HEK293 (cell line): ENCODE measurements around the gene CADM1.

Experiments used
- CTCF ChIA-PET: fragments of 350-600 bp; formaldehyde crosslinking; extraction: SDS; loops from one replicate; lab custom pipeline; 2021; ENCODE audit warnings: antibody characterized with exemption; lab: Yijun Ruan, JAX
- POLR2A ChIA-PET: fragments of 300-600 bp; formaldehyde crosslinking; extraction: SDS; loops from one replicate; lab custom pipeline; 2020; ENCODE audit warnings: antibody characterized with exemption, inconsistent platforms; lab: Yijun Ruan, JAX
- H3K27ac ChIP-seq: fragments of 200-500 bp; sonication (Bioruptor generic); 2 replicates; pipeline ENCODE4 v1.5.1; 2014; ENCODE audit warnings: low read depth, low read length, control low read depth, inconsistent platforms; ENCODE audit errors: extremely low read depth
- H3K36me3 ChIP-seq, 2 experiments: fragments of 200-500 bp in 1 of 2; sonication (Bioruptor generic) in 1 of 2; 1 replicate in 1 of 2; 2 replicates in 1 of 2; pipeline ENCODE4 v1.5.1; 2014 to 2017; ENCODE audit warnings: inconsistent platforms in 2 of 2, low read length in 2 of 2; ENCODE audit not compliant: control insufficient read depth in 2 of 2, insufficient read depth in 1 of 2
- H3K4me1 ChIP-seq: fragments of 200-500 bp; sonication (Bioruptor generic); 2 replicates; pipeline ENCODE4 v1.5.1; 2014; ENCODE audit warnings: mild to moderate bottlenecking, low read length, inconsistent platforms; ENCODE audit not compliant: control insufficient read depth, insufficient read depth
- H3K4me3 ChIP-seq: 2 replicates; pipeline ENCODE4 v1.5.1; 2011; ENCODE audit warnings: low read depth, mild to moderate bottlenecking, control low read depth, low read length, moderate library complexity
- H3K9me3 ChIP-seq: fragments of 200-500 bp; sonication (Bioruptor generic); 2 replicates; pipeline ENCODE4 v1.5.1; 2014; ENCODE audit warnings: low read depth, low read length, inconsistent platforms; ENCODE audit not compliant: control insufficient read depth, insufficient read depth
- GFI1B ChIP-seq: fragments of 450-650 bp; formaldehyde crosslinking; IDR thresholded peaks from 2 replicates; pipeline ENCODE4 v1.5.1; 2016; ENCODE audit warnings: missing biosample characterization, missing genetic modification characterization
- IKZF3 ChIP-seq: fragments of 450-650 bp; IDR thresholded peaks from 2 replicates; pipeline ENCODE4 v1.5.0; 2018; ENCODE audit warnings: missing biosample characterization, mild to moderate bottlenecking, missing genetic modification characterization, moderate library complexity
- KLF17 ChIP-seq: fragments of 450-650 bp; formaldehyde crosslinking; IDR thresholded peaks from 2 replicates; pipeline ENCODE4 v1.5.1; 2016; ENCODE audit warnings: missing biosample characterization, missing genetic modification characterization
- MZF1 ChIP-seq: fragments of 450-650 bp; formaldehyde crosslinking; IDR thresholded peaks from 2 replicates; pipeline ENCODE4 v1.5.1; 2017; ENCODE audit warnings: missing biosample characterization, missing genetic modification characterization, borderline replicate concordance
- ZBTB7A ChIP-seq: fragments of 450-650 bp; formaldehyde crosslinking; IDR thresholded peaks from 2 replicates; pipeline ENCODE4 v1.5.1; 2016; ENCODE audit warnings: low read depth, missing biosample characterization, missing genetic modification characterization
- ZBTB8A ChIP-seq: fragments of 450-650 bp; formaldehyde crosslinking; IDR thresholded peaks from 2 replicates; pipeline ENCODE4 v1.5.1; 2016; ENCODE audit warnings: missing biosample characterization, missing genetic modification characterization
- ZFHX2 ChIP-seq: fragments of 450-650 bp; formaldehyde crosslinking; conservative IDR thresholded peaks from 2 replicates; pipeline ENCODE4 v1.5.1; 2016; ENCODE audit warnings: missing biosample characterization, missing genetic modification characterization
- ZNF146 ChIP-seq: fragments of 450-650 bp; formaldehyde crosslinking; IDR thresholded peaks from 2 replicates; pipeline ENCODE4 v1.5.1; 2016; ENCODE audit warnings: missing biosample characterization, missing genetic modification characterization
- ZNF23 ChIP-seq: fragments of 450-650 bp; formaldehyde crosslinking; IDR thresholded peaks from 2 replicates; pipeline ENCODE4 v1.5.1; 2016; ENCODE audit warnings: missing biosample characterization, missing genetic modification characterization, borderline replicate concordance
- ZNF266 ChIP-seq: fragments of 450-650 bp; formaldehyde crosslinking; IDR thresholded peaks from 2 replicates; pipeline ENCODE4 v1.5.1; 2016; ENCODE audit warnings: missing biosample characterization, missing genetic modification characterization, low read depth
- ZNF48 ChIP-seq: fragments of 450-650 bp; formaldehyde crosslinking; IDR thresholded peaks from 2 replicates; pipeline ENCODE4 v1.5.1; 2016; ENCODE audit warnings: missing biosample characterization, missing genetic modification characterization
- ZNF530 ChIP-seq: fragments of 450-650 bp; formaldehyde crosslinking; IDR thresholded peaks from 2 replicates; pipeline ENCODE4 v1.5.1; 2016; ENCODE audit warnings: low read depth, missing biosample characterization, missing genetic modification characterization
- ZNF548 ChIP-seq: fragments of 450-650 bp; formaldehyde crosslinking; IDR thresholded peaks from 2 replicates; pipeline ENCODE4 v1.5.1; 2016; ENCODE audit warnings: missing biosample characterization, missing genetic modification characterization
- ZNF626 ChIP-seq: fragments of 450-650 bp; sonication (Bioruptor Pico); formaldehyde crosslinking; IDR thresholded peaks from 2 replicates; pipeline ENCODE4 v1.5.1; 2018; ENCODE audit warnings: missing biosample characterization, missing genetic modification characterization, inconsistent platforms
- ZNF677 ChIP-seq: fragments of 450-650 bp; IDR thresholded peaks from 2 replicates; pipeline ENCODE4 v1.5.0; 2018; ENCODE audit warnings: missing biosample characterization, mild to moderate bottlenecking, missing genetic modification characterization, moderate library complexity
- ZNF791 ChIP-seq: fragments of 450-650 bp; formaldehyde crosslinking; IDR thresholded peaks from 2 replicates; pipeline ENCODE4 v1.5.1; 2016; ENCODE audit warnings: missing biosample characterization, missing genetic modification characterization
- TF ChIP-seq, protein P1 (sequence below): IDR thresholded peaks from 2 replicates; pipeline ENCODE4 v1.6.1; 2011; ENCODE audit warnings: mild to moderate bottlenecking, low read depth, low read length, borderline replicate concordance
- TF ChIP-seq, protein P2 (sequence below): fragments of 450-650 bp; formaldehyde crosslinking; conservative IDR thresholded peaks from 2 replicates; pipeline ENCODE4 v1.5.1; 2016; ENCODE audit warnings: low read depth, missing biosample characterization, missing genetic modification characterization
- TF ChIP-seq, protein P3 (sequence below): fragments of 450-650 bp; formaldehyde crosslinking; IDR thresholded peaks from 2 replicates; pipeline ENCODE4 v1.5.1; 2016; ENCODE audit warnings: missing biosample characterization, missing genetic modification characterization, low read depth
- TF ChIP-seq, protein P4 (sequence below): fragments of 450-650 bp; formaldehyde crosslinking; IDR thresholded peaks from 2 replicates; pipeline ENCODE4 v1.5.1; 2016; ENCODE audit warnings: missing biosample characterization, missing genetic modification characterization, borderline replicate concordance

The CADM1 gene

GRCh38 chr11:115423728-115424459 is 80.3 kb downstream of the CADM1 start:
- peaks cover 5% of the 10 kb centered on the region for H3K4me1 ChIP-seq
- no peak overlapping the region for H3K27ac ChIP-seq
- H3K9me3 ChIP-seq: no peaks in the 10 kb centered on the region
- CTCF ChIA-PET: interaction anchor here (0.6 kb wide), 1 partner anchor 323 kb away, joined by 3 read pairs; no protein-coding TSS in a partner anchor
- H3K36me3 ChIP-seq: no peaks in the 10 kb centered on the region
- TF ChIP-seq KLF17 (tag by site-specific recombination) (no peak), ZNF677 (tag by site-specific recombination) (no peak), ZNF626 (no peak), ZBTB7A (tag by site-specific recombination) (no peak), ZNF146 (tag by site-specific recombination) (no peak), IKZF3 (tag by site-specific recombination) (no peak), MZF1 (no peak), ZNF48 (tag by site-specific recombination) (no peak), ZNF266 (tag by site-specific recombination) (no peak), GFI1B (no peak), ZNF791 (tag by site-specific recombination) (no peak), ZNF23 (tag by site-specific recombination) (no peak), ZNF548 (tag by site-specific recombination) (no peak), ZNF530 (tag by site-specific recombination) (no peak), ZBTB8A (tag by site-specific recombination) (no peak), ZFHX2 (tag by site-specific recombination) (no peak)
- TF ChIP-seq, protein P1, sequence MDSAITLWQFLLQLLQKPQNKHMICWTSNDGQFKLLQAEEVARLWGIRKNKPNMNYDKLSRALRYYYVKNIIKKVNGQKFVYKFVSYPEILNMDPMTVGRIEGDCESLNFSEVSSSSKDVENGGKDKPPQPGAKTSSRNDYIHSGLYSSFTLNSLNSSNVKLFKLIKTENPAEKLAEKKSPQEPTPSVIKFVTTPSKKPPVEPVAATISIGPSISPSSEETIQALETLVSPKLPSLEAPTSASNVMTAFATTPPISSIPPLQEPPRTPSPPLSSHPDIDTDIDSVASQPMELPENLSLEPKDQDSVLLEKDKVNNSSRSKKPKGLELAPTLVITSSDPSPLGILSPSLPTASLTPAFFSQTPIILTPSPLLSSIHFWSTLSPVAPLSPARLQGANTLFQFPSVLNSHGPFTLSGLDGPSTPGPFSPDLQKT: no peak
- TF ChIP-seq, protein P2, sequence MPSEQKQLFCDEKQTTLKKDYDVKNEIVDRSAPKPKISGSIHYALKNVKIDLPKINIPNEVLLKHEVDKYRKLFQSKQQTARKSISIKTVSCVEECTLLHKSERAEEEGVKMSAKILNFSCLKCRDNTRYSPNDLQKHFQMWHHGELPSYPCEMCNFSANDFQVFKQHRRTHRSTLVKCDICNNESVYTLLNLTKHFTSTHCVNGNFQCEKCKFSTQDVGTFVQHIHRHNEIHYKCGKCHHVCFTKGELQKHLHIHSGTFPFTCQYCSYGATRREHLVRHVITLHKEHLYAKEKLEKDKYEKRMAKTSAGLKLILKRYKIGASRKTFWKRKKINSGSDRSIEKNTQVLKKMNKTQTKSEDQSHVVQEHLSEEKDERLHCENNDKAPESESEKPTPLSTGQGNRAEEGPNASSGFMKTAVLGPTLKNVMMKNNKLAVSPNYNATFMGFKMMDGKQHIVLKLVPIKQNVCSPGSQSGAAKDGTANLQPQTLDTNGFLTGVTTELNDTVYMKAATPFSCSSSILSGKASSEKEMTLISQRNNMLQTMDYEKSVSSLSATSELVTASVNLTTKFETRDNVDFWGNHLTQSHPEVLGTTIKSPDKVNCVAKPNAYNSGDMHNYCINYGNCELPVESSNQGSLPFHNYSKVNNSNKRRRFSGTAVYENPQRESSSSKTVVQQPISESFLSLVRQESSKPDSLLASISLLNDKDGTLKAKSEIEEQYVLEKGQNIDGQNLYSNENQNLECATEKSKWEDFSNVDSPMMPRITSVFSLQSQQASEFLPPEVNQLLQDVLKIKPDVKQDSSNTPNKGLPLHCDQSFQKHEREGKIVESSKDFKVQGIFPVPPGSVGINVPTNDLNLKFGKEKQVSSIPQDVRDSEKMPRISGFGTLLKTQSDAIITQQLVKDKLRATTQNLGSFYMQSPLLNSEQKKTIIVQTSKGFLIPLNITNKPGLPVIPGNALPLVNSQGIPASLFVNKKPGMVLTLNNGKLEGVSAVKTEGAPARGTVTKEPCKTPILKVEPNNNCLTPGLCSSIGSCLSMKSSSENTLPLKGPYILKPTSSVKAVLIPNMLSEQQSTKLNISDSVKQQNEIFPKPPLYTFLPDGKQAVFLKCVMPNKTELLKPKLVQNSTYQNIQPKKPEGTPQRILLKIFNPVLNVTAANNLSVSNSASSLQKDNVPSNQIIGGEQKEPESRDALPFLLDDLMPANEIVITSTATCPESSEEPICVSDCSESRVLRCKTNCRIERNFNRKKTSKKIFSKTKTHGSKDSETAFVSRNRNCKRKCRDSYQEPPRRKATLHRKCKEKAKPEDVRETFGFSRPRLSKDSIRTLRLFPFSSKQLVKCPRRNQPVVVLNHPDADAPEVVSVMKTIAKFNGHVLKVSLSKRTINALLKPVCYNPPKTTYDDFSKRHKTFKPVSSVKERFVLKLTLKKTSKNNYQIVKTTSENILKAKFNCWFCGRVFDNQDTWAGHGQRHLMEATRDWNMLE (tag by site-specific recombination): no peak
- TF ChIP-seq, protein P3, sequence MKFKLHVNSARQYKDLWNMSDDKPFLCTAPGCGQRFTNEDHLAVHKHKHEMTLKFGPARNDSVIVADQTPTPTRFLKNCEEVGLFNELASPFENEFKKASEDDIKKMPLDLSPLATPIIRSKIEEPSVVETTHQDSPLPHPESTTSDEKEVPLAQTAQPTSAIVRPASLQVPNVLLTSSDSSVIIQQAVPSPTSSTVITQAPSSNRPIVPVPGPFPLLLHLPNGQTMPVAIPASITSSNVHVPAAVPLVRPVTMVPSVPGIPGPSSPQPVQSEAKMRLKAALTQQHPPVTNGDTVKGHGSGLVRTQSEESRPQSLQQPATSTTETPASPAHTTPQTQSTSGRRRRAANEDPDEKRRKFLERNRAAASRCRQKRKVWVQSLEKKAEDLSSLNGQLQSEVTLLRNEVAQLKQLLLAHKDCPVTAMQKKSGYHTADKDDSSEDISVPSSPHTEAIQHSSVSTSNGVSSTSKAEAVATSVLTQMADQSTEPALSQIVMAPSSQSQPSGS (tag by site-specific recombination): no peak
- TF ChIP-seq, protein P4, sequence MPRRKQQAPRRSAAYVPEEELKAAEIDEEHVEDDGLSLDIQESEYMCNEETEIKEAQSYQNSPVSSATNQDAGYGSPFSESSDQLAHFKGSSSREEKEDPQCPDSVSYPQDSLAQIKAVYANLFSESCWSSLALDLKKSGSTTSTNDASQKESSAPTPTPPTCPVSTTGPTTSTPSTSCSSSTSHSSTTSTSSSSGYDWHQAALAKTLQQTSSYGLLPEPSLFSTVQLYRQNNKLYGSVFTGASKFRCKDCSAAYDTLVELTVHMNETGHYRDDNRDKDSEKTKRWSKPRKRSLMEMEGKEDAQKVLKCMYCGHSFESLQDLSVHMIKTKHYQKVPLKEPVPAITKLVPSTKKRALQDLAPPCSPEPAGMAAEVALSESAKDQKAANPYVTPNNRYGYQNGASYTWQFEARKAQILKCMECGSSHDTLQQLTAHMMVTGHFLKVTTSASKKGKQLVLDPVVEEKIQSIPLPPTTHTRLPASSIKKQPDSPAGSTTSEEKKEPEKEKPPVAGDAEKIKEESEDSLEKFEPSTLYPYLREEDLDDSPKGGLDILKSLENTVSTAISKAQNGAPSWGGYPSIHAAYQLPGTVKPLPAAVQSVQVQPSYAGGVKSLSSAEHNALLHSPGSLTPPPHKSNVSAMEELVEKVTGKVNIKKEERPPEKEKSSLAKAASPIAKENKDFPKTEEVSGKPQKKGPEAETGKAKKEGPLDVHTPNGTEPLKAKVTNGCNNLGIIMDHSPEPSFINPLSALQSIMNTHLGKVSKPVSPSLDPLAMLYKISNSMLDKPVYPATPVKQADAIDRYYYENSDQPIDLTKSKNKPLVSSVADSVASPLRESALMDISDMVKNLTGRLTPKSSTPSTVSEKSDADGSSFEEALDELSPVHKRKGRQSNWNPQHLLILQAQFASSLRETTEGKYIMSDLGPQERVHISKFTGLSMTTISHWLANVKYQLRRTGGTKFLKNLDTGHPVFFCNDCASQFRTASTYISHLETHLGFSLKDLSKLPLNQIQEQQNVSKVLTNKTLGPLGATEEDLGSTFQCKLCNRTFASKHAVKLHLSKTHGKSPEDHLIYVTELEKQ: no peak
- no peak overlapping the region for H3K4me3 ChIP-seq
- POLR2A ChIA-PET: no interaction called here
